ENCODE measurements around the gene AUNIP.

The AUNIP gene

GRCh38 chr1:25837262-25837875 lies 21.9 kb downstream of the AUNIP start:
- TF ChIP-seq KLF7 (tag by site-specific recombination; IDR thresholded peaks at IDR 0.05; ENCODE audit: borderline replicate concordance) (no peak), CTCF (tag by site-specific recombination; IDR thresholded peaks at IDR 0.05) (0 out of 2 replicates have a peak, but pooled peaks have one; percentile 13), ZNF654 (tag by site-specific recombination; IDR thresholded peaks at IDR 0.05; ENCODE audit: low read depth) (peak; percentile 28; the same call in 1 of the 2 replicates), SP7 (tag by site-specific recombination; IDR thresholded peaks at IDR 0.05) (no peak), ZBTB17 (tag by site-specific recombination; IDR thresholded peaks at IDR 0.05) (peak; percentile 43), ZNF223 (tag by site-specific recombination; IDR thresholded peaks at IDR 0.05) (no peak), ZNF133 (tag by site-specific recombination; IDR thresholded peaks at IDR 0.05) (no peak), ZNF561 (tag by site-specific recombination; IDR thresholded peaks at IDR 0.05; ENCODE audit: borderline replicate concordance) (no peak)
- no peaks in the 10 kb centered on the region for H3K9me3 ChIP-seq (ENCODE audit: control insufficient read depth, insufficient read depth, low read depth, low read length)
- ChIA-PET POLR2A (no interaction called here), CTCF (interaction anchor here (0.8 to 1.3 kb wide), 4 partner anchors 9 to 58 kb away, joined by 3 to 4 read pairs (median 3); no protein-coding TSS in a partner anchor)
- no peaks in the 10 kb centered on the region for H3K4me1 ChIP-seq (ENCODE audit: control insufficient read depth, insufficient read depth, low read length)
- peaks cover 8 to 49% of the 10 kb centered on the region in 2 experiments; a peak in 2 of 3 replicates for H3K36me3 ChIP-seq (ENCODE audit: control insufficient read depth in 2 of 2, insufficient read depth in 1 of 2, low read length in 2 of 2)
- H3K4me3 ChIP-seq (ENCODE audit: low read depth, low read length), result no peak overlapping the region
- H3K27ac ChIP-seq (ENCODE audit: extremely low read depth, low read depth, low read length), result no peak overlapping the region

GRCh38 chr1:25836695-25837094 lies 22.6 kb downstream of the AUNIP start:
- no peaks in the 10 kb centered on the region for H3K4me1 ChIP-seq (ENCODE audit: control insufficient read depth, insufficient read depth, low read length)
- ChIA-PET CTCF (interaction anchor here (1.3 to 1.5 kb wide), 2 partner anchors 8 to 59 kb away, joined by 3 to 4 read pairs; no protein-coding TSS in a partner anchor), POLR2A (no interaction called here)
- no peak overlapping the region for H3K4me3 ChIP-seq (ENCODE audit: low read depth, low read length)
- no peak overlapping the region for H3K27ac ChIP-seq (ENCODE audit: extremely low read depth, low read depth, low read length)
- H3K36me3 ChIP-seq (ENCODE audit: control insufficient read depth in 2 of 2, insufficient read depth in 1 of 2, low read length in 2 of 2), result peaks cover 8 to 56% of the 10 kb centered on the region in 2 experiments; a peak in 2 of 3 replicates
- H3K9me3 ChIP-seq (ENCODE audit: control insufficient read depth, insufficient read depth, low read depth, low read length), result no peaks in the 10 kb centered on the region
- TF ChIP-seq ZIC2 (tag by site-specific recombination; IDR thresholded peaks at IDR 0.05) (peak; percentile 20), KLF7 (tag by site-specific recombination; IDR thresholded peaks at IDR 0.05; ENCODE audit: borderline replicate concordance) (no peak)

- Histone ChIP-seq H3K36me3 (ENCODE audit: control insufficient read depth in 2 of 2, insufficient read depth in 1 of 2, low read length in 2 of 2) (peaks cover 8 to 74% of the 10 kb centered on the region in 2 experiments), H3K9me3 (ENCODE audit: control insufficient read depth, insufficient read depth, low read depth, low read length) (no peaks in the 10 kb centered on the region), H3K4me3 (ENCODE audit: low read depth, low read length) (no peak overlapping the region), H3K4me1 (ENCODE audit: control insufficient read depth, insufficient read depth, low read length) (no peaks in the 10 kb centered on the region), H3K27ac (ENCODE audit: extremely low read depth, low read depth, low read length) (no peak overlapping the region)
- POLR2A ChIA-PET, result interaction anchor here (0.6 to 1.3 kb wide), 2 partner anchors 15 to 57 kb away, joined by 3 to 4 read pairs; partner anchors contain the start of gene MTFR1L
- CTCF ChIA-PET, result interaction anchor here (0.7 to 1.1 kb wide), 4 partner anchors 55 to 163 kb away, joined by 3 to 4 read pairs (median 3); partner anchors contain the start of gene PAFAH2
- TF ChIP-seq ZEB2 (tag by site-specific recombination; IDR thresholded peaks at IDR 0.05) (no peak), ZNF112 (tag by site-specific recombination; IDR thresholded peaks at IDR 0.05) (no peak), ZNF626 (tag by site-specific recombination; IDR thresholded peaks at IDR 0.05) (no peak), ZSCAN16 (tag by site-specific recombination; IDR thresholded peaks at IDR 0.05) (no peak), ZNF610 (tag by site-specific recombination; IDR thresholded peaks at IDR 0.05; ENCODE audit: borderline replicate concordance) (no peak), INSM2 (tag by site-specific recombination; IDR thresholded peaks at IDR 0.05) (no peak), BCL11A (tag by site-specific recombination; IDR thresholded peaks at IDR 0.05; ENCODE audit: low read depth) (no peak)
Observed at GRCh38 chr1:25834894-25835293, 24.4 kb downstream of the AUNIP start.
